WTC11 (cell line): Measurements from ENCODE around the gene PIWIL4. TPM values are rescaled to one million over a fixed set of nuclear protein-coding genes. Genes with fewer than 3 reads are reported as not detected.

Experiments
- ATAC-seq: fragments of 200-7000 bp; cut with Tn5 transposase; 2 replicates; pipeline ENCODE4 v1.10.0; 2021; ENCODE audit warnings: mild to moderate bottlenecking, moderate library complexity
- CTCF ChIA-PET: fragments of 300-600 bp; sonication (Branson Sonifier 250); formaldehyde crosslinking; loops from one replicate; lab custom pipeline; 2021; ENCODE audit warnings: antibody characterized with exemption; lab: Charles Lee
- POLR2A ChIA-PET: fragments of 350-600 bp; sonication (Branson Sonifier 250); formaldehyde crosslinking; loops from one replicate; lab custom pipeline; 2021; ENCODE audit warnings: antibody characterized with exemption; lab: Charles Lee
- DNase-seq: peaks from one replicate; pipeline ENCODE4 v3.0.0; 2021; ENCODE audit warnings: low spot score
- H3K27ac Mint-ChIP-seq: 2 replicates; pipeline ENCODE4 v1.8.0; 2021; ENCODE audit warnings: mixed read lengths
- H3K27me3 Mint-ChIP-seq: 2 replicates; pipeline ENCODE4 v1.8.0; 2021; ENCODE audit warnings: low read depth, mild to moderate bottlenecking, moderate library complexity, mixed read lengths
- H3K36me3 Mint-ChIP-seq: 2 replicates; pipeline ENCODE4 v1.8.0; 2021; ENCODE audit warnings: mixed read lengths
- H3K4me1 Mint-ChIP-seq: 2 replicates; pipeline ENCODE4 v1.8.0; 2022; ENCODE audit warnings: mixed read lengths
- H3K4me3 Mint-ChIP-seq: 2 replicates; pipeline ENCODE4 v1.8.0; 2021; ENCODE audit warnings: mild to moderate bottlenecking, moderate library complexity, mixed read lengths
- H3K9me3 Mint-ChIP-seq: 2 replicates; pipeline ENCODE4 v1.8.0; 2021; ENCODE audit warnings: mixed read lengths
- ATF1 ChIP-seq: sonication (generic); formaldehyde crosslinking; IDR thresholded peaks from 2 replicates; pipeline ENCODE4 v1.8.1; 2023; ENCODE audit warnings: mild to moderate bottlenecking, moderate library complexity, missing genetic modification reagents
- FOXK1 ChIP-seq: sonication (generic); formaldehyde crosslinking; IDR thresholded peaks from 2 replicates; pipeline ENCODE4 v1.8.0; 2022; ENCODE audit warnings: mild to moderate bottlenecking, moderate library complexity, missing genetic modification reagents
- JAZF1 ChIP-seq: fragments of 250-450 bp; sonication (Bioruptor Pico); IDR thresholded peaks from 2 replicates; pipeline ENCODE4 v1.9.0; 2021; ENCODE audit warnings: moderate library complexity, mild to moderate bottlenecking, inconsistent platforms
- MXD4 ChIP-seq: fragments of 250-450 bp; sonication (Bioruptor Pico); IDR thresholded peaks from 2 replicates; pipeline ENCODE4 v1.8.0; 2021; ENCODE audit warnings: mild to moderate bottlenecking, moderate library complexity, borderline replicate concordance
- MYBL2 ChIP-seq: sonication (generic); formaldehyde crosslinking; IDR thresholded peaks from 2 replicates; pipeline ENCODE4 v1.8.1; 2023; ENCODE audit warnings: mild to moderate bottlenecking, moderate library complexity, missing genetic modification reagents
- NFATC4 ChIP-seq: fragments of 250-450 bp; sonication (Bioruptor Pico); IDR thresholded peaks from 2 replicates; pipeline ENCODE4 v1.9.0; 2021; ENCODE audit warnings: mild to moderate bottlenecking
- NR3C1 ChIP-seq: sonication (generic); formaldehyde crosslinking; conservative IDR thresholded peaks from 2 replicates; pipeline ENCODE4 v1.8.1; 2023; ENCODE audit warnings: low read depth, mild to moderate bottlenecking, missing genetic modification reagents
- SMAD4 ChIP-seq: sonication (generic); formaldehyde crosslinking; IDR thresholded peaks from 2 replicates; pipeline ENCODE4 v1.8.0; 2022; ENCODE audit warnings: mild to moderate bottlenecking, missing genetic modification reagents
- ZNF138 ChIP-seq: sonication (generic); formaldehyde crosslinking; conservative IDR thresholded peaks from 2 replicates; pipeline ENCODE4 v1.8.1; 2022; ENCODE audit warnings: mild to moderate bottlenecking, moderate library complexity, missing genetic modification reagents
- ZNF219 ChIP-seq: sonication (generic); formaldehyde crosslinking; IDR thresholded peaks from 2 replicates; pipeline ENCODE4 v1.8.0; 2023; ENCODE audit warnings: missing genetic modification reagents, mild to moderate bottlenecking, borderline replicate concordance
- ZNF317 ChIP-seq: sonication (generic); formaldehyde crosslinking; IDR thresholded peaks from 2 replicates; pipeline ENCODE4 v1.8.1; 2023; ENCODE audit warnings: low read depth, mild to moderate bottlenecking, moderate library complexity, missing genetic modification reagents, borderline replicate concordance
- ZNF396 ChIP-seq: fragments of 250-450 bp; sonication (Bioruptor Pico); IDR thresholded peaks from 2 replicates; pipeline ENCODE4 v1.8.0; 2021; ENCODE audit warnings: mild to moderate bottlenecking, moderate library complexity, borderline replicate concordance
- total RNA-seq: library from RNA; stranded (reverse); gene quantifications from 3 replicates; pipeline ENCODE4 v1.2.3, GENCODE V29; 2021
- TF ChIP-seq, protein P1 (sequence below): sonication (generic); formaldehyde crosslinking; conservative IDR thresholded peaks from 2 replicates; pipeline ENCODE4 v1.8.1; 2023; ENCODE audit warnings: mild to moderate bottlenecking, low read depth, missing genetic modification reagents, moderate library complexity
- TF ChIP-seq, protein P2 (sequence below): sonication (generic); formaldehyde crosslinking; IDR thresholded peaks from 2 replicates; pipeline ENCODE4 v1.8.1; 2022; ENCODE audit warnings: missing genetic modification reagents, borderline replicate concordance
- TF ChIP-seq, protein P3 (sequence below): sonication (generic); formaldehyde crosslinking; IDR thresholded peaks from 2 replicates; pipeline ENCODE4 v1.8.1; 2022; ENCODE audit warnings: mild to moderate bottlenecking, moderate library complexity, missing genetic modification reagents
- TF ChIP-seq, protein P4 (sequence below): sonication (generic); formaldehyde crosslinking; IDR thresholded peaks from 2 replicates; pipeline ENCODE4 v1.8.0; 2022; ENCODE audit warnings: mild to moderate bottlenecking, missing genetic modification reagents

PIWIL4 gene
- total RNA-seq, 1 experiment from 2014 or later = 0.33 TPM

DNA sequence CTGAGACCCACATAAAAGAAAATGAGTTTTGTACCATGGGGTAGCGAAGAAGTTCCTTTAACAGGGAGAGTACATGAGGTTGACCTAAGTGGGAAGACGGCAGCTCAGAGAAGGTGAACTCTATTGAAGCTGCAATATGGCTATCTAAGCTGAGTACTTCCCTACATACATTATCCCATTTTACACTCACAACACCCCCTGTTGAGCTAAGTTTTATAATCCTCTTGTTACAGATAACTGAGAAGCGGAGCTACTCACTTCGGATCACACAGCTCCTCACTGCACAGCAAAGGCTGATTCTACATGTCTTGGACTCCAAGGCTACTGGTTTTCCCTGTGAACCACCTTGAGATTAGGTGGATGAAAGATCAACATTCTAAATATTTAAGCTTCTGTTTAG is 8.2 kb upstream of the PIWIL4 start:
- POLR2A ChIA-PET = no interaction called here
- no peak overlapping the region for H3K27ac Mint-ChIP-seq
- H3K4me3 Mint-ChIP-seq = no peak overlapping the region
- CTCF ChIA-PET = no interaction called here
- ATAC-seq = no peak
- peaks cover 13% of the 10 kb centered on the region for H3K4me1 Mint-ChIP-seq
- DNase-seq = no peak
- H3K36me3 Mint-ChIP-seq = no peaks in the 10 kb centered on the region
- H3K9me3 Mint-ChIP-seq = no peaks in the 10 kb centered on the region
- TF ChIP-seq, protein P1, sequence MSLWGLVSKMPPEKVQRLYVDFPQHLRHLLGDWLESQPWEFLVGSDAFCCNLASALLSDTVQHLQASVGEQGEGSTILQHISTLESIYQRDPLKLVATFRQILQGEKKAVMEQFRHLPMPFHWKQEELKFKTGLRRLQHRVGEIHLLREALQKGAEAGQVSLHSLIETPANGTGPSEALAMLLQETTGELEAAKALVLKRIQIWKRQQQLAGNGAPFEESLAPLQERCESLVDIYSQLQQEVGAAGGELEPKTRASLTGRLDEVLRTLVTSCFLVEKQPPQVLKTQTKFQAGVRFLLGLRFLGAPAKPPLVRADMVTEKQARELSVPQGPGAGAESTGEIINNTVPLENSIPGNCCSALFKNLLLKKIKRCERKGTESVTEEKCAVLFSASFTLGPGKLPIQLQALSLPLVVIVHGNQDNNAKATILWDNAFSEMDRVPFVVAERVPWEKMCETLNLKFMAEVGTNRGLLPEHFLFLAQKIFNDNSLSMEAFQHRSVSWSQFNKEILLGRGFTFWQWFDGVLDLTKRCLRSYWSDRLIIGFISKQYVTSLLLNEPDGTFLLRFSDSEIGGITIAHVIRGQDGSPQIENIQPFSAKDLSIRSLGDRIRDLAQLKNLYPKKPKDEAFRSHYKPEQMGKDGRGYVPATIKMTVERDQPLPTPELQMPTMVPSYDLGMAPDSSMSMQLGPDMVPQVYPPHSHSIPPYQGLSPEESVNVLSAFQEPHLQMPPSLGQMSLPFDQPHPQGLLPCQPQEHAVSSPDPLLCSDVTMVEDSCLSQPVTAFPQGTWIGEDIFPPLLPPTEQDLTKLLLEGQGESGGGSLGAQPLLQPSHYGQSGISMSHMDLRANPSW (CRISPR knock-in tag) = no peak
- no peak for TF ChIP-seq JAZF1 (CRISPR knock-in tag)
- H3K27me3 Mint-ChIP-seq = no peaks in the 10 kb centered on the region

DNA sequence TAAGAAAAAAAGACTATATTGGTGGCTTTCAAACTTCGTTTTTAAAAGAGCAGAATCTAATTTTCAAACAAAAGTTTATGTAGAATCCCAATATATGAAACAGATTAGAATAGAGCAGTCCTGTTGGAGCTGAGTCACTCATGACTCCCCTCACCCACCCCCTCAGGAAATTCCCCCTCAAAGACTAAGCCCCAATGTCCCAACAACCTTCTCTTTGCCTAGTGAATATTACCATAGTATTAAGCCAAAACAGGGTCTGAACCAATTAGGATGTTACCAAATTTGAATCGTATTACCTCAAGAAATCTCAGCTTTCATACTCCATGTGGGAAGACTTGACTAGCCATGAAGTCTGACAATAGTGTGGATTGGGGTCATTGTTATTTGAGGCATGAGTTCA is 7.8 kb upstream of the PIWIL4 start:
- no peak overlapping the region for H3K27ac Mint-ChIP-seq
- POLR2A ChIA-PET = no interaction called here
- CTCF ChIA-PET = no interaction called here

DNA sequence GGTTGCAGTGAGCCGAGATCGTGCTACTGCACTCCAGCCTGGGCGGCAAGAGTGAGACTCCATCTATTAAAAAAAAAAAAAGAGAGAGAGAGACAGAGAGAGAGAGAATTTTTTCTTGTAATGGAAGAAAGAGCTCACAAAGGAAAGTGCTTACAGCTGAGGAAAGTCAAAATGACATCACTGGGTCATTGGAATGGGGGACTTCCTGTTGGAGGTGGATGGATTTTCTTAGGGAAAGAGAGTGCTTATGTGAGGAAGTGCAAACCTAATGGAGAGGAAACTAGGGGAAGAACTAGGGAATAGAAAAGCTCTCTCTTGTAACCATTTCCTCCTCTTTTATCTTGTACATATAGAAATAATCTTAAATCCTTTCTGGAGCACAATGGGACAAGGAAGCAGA is 6.3 kb upstream of the PIWIL4 start:
- H3K27me3 Mint-ChIP-seq = no peaks in the 10 kb centered on the region; the same call in 1 of the 2 replicates
- DNase-seq (no peak), ATAC-seq (no peak)
- no peak overlapping the region for H3K27ac Mint-ChIP-seq
- H3K9me3 Mint-ChIP-seq = no peaks in the 10 kb centered on the region
- H3K4me3 Mint-ChIP-seq = no peak overlapping the region
- ChIA-PET CTCF (no interaction called here), POLR2A (no interaction called here)
- no peak for TF ChIP-seq ZNF396 (CRISPR knock-in tag)
- TF ChIP-seq ATF1 (CRISPR knock-in tag) = no peak
- H3K36me3 Mint-ChIP-seq = no peaks in the 10 kb centered on the region
- peaks cover 13% of the 10 kb centered on the region for H3K4me1 Mint-ChIP-seq

More for the DNA sequence above, 7.8 kb upstream of the PIWIL4 start:
- peaks cover 13% of the 10 kb centered on the region for H3K4me1 Mint-ChIP-seq
- DNase-seq (no peak), ATAC-seq (no peak)
- H3K9me3 Mint-ChIP-seq = no peaks in the 10 kb centered on the region
- TF ChIP-seq ZNF219 (CRISPR knock-in tag) = no peak
- TF ChIP-seq ZNF317 = no peak
- TF ChIP-seq MXD4 = no peak
- TF ChIP-seq SMAD4 (CRISPR knock-in tag) = no peak
- TF ChIP-seq, protein P2, sequence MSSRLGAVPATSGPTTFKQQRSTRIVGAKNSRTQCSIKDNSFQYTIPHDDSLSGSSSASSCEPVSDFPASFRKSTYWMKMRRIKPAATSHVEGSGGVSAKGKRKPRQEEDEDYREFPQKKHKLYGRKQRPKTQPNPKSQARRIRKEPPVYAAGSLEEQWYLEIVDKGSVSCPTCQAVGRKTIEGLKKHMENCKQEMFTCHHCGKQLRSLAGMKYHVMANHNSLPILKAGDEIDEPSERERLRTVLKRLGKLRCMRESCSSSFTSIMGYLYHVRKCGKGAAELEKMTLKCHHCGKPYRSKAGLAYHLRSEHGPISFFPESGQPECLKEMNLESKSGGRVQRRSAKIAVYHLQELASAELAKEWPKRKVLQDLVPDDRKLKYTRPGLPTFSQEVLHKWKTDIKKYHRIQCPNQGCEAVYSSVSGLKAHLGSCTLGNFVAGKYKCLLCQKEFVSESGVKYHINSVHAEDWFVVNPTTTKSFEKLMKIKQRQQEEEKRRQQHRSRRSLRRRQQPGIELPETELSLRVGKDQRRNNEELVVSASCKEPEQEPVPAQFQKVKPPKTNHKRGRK = no peak
- no peak for TF ChIP-seq FOXK1 (CRISPR knock-in tag)
- TF ChIP-seq ZNF138 (CRISPR knock-in tag) = no peak
- no peak for TF ChIP-seq MYBL2
- no peak for TF ChIP-seq NFATC4
- TF ChIP-seq, protein P3, sequence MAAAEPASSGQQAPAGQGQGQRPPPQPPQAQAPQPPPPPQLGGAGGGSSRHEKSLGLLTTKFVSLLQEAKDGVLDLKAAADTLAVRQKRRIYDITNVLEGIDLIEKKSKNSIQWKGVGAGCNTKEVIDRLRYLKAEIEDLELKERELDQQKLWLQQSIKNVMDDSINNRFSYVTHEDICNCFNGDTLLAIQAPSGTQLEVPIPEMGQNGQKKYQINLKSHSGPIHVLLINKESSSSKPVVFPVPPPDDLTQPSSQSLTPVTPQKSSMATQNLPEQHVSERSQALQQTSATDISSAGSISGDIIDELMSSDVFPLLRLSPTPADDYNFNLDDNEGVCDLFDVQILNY (CRISPR knock-in tag) = no peak
- no peak for TF ChIP-seq NR3C1 (CRISPR knock-in tag)
- TF ChIP-seq, protein P4, sequence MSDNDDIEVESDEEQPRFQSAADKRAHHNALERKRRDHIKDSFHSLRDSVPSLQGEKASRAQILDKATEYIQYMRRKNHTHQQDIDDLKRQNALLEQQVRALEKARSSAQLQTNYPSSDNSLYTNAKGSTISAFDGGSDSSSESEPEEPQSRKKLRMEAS (CRISPR knock-in tag) = no peak
- H3K4me3 Mint-ChIP-seq = no peak overlapping the region
- no peaks in the 10 kb centered on the region for H3K36me3 Mint-ChIP-seq
- H3K27me3 Mint-ChIP-seq = no peaks in the 10 kb centered on the region
